ENCODE results near the gene ACSL3.
A peak's percentile ranks its signal among the peaks of the same experiment; 100 is the strongest.

ACSL3 gene

DNA sequence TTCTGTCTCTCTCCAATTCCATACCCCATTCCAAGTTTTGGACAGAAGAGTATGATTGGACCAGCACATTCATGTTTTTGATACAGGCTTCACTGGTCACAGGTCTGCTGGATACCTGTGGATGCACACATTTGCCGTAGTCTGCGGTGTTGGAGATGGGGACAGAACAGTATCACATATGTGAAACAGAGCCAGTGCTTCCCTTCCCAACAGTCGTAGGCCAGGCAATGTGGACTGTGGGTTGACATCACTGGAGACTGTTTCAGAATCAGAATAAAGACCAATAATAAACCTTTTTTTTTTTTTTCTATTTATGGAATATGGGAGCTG is 18.7 kb downstream of the ACSL3 start:
- no peak for DNase-seq (ENCODE audit: low read depth in 2 of 2)

DNA sequence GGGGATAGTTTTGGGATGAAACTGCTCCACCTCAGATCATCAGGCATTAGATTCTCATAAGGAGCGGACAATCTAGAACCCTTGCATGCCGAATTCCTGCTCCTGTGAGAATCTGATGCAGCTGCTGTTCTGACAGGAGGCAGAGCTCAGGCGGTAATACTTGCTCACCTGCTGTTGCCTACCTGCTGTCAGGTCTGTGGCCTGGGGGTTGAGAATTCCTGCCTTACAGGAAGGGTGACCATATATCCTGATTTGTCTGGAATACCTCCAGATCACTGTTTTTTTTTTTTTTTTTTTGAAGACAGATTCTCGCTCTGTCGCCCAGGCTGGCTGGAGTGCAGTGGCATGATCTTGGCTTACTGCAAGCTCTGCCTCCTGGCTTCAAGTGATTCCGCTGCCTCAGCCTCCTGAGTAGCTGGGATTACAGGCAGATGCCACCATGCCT is 21.7 kb downstream of the ACSL3 start:
- no peak for DNase-seq (ENCODE audit: low read depth in 2 of 2)

DNA sequence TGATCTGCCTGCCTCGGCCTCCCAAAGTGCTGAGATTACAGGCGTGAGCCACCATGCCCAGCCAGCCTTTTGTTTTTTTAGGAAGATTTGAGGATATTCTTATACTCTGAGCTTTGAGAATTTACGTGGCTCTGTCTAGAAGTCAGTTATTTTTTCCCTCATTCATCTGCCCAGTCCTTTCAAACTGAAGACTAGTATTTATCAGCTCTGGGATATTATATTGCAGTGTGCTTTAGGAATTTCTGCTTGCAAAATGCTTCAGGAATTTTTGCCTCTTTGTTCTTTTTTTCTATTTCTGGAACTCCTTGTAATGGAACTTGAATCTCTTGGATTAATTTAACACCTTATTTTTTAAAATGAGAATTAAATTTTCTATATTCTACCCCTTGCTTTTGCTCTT is 22.6 kb downstream of the ACSL3 start:
- DNase-seq (ENCODE audit: low read depth in 2 of 2), result no peak

DNA sequence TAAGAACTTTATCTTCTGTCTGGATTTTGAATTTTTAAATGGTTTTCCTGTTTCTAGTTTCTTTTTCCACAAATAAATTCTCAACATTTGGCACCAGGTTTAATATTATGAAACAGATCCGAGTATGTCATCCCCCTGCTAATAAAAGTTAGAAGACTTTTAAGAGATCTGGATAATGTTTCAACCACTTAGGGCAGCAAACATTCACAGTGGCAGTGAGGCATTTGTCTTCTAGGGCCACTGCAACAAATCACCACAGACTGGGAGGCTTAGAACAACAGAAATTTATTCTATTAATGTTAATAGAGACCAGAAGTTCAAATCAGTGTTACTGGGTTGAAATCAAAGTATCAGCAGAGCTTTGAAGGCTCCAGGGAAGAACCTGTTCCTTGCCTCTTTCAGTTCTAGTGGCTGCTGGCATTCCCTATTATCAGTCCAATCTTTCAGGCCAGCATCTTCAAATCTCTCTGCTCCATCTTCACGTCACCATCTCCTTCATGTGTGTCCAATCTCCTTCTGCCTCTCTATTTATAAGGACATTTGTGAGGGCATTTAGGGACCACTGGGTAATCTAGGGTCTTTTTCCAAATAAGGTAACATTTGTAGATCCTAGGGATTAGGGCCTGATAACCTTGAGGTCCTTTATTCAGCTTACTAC is 23.4 kb downstream of the ACSL3 start:
- no peak for DNase-seq (ENCODE audit: low read depth in 2 of 2)

DNA sequence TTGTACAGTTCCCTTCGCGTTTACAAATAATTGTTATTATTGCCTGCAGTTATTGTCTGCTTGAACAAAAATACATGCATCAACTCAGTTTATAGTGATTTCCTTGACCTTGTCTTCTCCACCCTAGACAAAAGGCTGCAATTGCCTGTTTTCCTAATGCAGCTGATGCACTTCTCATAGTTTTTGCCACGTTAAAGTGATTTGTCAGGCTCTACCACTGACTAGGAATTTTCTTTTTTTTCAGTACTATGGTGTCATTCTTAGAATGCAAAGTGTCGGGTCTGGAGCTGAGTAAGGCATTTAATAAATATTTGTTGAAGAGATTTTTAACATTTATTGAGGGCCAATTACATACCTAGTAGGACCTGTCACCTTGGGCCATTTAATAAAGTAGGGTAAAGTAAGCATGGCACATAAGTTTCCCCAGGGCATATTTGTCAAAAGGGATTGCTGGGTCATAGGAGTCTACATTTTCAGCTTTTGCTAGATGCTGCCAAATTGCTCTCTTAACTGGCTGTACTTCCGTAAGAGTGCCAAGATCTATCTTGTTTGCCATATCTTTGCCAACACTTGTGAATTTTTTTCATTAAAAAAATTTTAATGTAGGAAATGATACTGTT is 24.1 kb downstream of the ACSL3 start:
- no peak for DNase-seq (ENCODE audit: low read depth in 2 of 2)

DNA sequence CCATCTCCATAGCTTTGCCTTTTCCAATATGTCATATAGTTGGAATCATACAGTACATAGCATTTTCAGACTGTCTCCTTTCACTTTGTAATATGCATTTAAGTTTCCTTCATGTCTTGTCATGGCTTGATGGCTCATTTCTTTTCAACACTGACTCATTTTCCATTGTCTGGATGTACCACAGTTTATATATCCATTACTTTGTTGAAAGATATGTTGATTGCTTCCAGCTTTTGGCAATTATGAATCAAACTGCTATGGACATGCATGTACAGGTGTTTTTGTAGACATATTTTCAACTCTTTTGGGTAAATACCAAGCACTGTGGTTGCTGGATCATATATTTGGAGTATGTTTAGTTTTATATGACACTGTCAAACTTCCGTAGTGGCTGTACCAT is 26.3 kb downstream of the ACSL3 start:
- no peak for DNase-seq (ENCODE audit: low read depth in 2 of 2)

DNA sequence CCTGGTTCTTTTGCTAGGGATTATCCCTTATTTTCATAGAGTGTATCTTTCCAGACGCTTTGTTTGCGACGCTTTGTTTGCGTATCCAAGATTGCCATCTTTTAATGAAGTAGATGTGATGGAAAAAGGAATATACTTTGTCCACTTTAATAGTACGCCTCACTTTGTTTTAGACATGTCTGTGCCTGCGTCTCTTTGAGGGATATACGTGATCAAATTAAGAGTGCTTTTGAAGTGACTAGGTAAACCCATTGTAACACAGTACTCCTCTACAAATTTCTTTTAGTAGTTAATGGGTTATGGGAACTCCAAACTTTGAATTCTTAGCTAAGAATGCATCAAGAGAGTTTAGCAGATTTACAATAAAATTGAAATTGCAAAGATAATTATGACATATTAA is 27.9 kb downstream of the ACSL3 start:
- DNase-seq (ENCODE audit: low read depth in 2 of 2), result no peak

DNA sequence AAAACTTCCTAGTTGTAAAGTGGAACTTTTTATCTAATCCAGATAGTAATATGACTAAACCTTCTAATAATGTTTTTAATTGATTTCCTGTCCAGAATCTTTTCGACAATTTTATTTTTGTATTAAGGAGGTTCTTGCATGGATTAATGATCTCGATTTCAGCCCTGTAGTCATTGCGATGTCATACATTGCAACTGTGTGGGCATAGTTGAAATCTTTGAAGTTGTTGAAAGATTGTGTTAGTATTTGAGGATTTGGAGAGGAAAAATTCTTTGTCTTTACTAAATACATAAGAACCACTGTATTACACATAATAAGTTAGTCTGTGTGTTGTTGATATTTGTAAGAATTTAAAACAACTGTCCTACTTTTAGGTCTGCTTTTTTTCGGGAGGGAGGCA is 31.1 kb downstream of the ACSL3 start:
- DNase-seq (ENCODE audit: low read depth in 2 of 2), result no peak

DNA sequence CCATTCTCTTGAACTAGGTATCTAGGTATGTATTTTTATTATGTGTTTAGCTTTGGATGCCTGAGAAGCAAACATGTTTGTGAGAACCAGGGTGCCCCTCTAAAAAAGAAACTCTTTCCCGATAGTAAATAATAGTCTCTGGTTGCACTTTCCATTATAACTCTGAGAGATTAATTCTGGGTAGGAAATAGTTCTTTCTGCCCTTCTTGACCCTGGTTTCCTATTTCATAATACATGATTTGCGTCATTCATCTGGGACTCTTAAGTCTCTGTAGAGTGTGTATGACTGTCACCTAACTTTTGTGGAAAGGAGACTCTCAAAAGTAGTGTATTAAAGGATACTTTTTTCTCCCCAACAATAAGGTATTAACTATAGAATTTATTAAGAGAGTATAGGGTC is 31.5 kb downstream of the ACSL3 start:
- DNase-seq (ENCODE audit: low read depth in 2 of 2), result no peak

DNA sequence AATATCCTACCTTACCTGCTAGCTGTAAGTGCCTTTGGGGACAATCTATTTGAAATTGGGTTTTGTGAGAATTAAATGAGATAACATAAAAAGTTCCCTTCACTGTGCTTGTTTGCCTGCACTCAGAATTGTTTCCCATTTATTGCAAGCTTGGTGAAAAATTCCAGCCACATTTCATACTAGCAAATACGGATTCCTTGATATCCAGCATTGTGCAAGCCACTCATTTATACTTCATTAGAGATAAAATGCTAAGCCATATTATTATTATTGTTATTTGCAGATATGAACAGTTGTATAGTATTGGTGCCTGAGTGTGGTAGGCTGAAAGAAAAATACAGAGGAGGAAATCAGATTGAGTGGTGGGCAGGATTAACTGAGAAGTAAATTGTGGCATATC is 31.9 kb downstream of the ACSL3 start:
- DNase-seq (ENCODE audit: low read depth in 2 of 2), result no peak

DNA sequence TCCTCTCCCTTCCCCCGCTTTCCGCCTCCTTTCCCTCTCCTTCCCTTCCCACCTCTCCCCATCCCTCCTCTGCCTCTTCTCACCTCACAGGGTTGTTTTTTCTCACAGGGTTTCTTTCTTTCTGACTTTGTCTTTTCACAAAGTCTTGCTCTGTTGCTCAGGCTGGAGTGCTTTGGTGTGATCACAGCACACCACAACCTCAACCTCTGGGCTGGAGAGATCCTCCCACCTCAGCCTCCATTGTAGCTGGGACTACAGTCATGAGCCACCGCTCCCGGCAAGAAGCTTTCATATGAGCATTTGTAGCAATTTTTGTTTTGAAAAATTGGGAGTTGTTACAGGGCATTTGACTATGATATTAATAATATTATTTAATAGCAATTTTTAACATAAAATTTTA is 32.9 kb downstream of the ACSL3 start:
- DNase-seq (ENCODE audit: low read depth in 2 of 2), result no peak

DNA sequence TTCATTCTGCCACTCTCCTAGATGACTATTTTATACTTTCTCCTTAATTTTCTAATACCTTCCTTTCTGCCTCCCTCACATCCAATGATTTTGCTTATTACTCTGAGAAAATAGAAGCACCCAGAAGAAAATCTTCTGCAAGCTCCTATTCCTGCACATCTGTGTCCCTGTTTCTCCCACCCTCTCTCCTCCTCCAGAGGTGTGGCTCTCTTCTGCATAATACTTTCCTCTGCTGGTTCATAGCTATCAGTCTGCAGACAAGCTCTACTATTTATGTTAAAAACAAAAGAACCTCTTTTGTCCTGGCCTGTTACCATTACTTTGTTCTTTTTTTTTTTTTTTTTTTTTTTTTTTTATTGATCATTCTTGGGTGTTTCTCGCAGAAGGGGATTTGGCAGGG is 34.3 kb downstream of the ACSL3 start:
- DNase-seq (ENCODE audit: low read depth in 2 of 2), result no peak

DNA sequence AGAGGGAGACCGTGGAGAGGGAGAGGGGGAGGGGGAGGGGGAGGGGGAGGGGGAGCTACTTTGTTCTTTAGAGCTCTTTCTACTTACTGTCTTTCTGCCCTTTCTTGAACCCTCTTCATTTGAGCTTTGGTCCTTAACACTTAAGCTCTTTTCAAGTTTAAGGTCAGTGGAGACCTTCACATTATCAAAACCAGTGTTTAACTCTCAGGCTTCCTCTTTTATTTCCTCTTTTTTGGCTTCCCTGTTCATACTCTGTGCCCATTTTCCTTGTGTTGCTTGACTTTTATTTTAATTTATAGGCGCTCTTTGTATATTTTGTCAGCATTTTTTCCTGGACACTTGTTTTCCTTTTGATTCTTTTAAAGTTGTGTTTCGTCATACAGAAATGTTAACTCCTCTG is 37.1 kb downstream of the ACSL3 start:
- DNase-seq (ENCODE audit: low read depth in 2 of 2), result no peak

DNA sequence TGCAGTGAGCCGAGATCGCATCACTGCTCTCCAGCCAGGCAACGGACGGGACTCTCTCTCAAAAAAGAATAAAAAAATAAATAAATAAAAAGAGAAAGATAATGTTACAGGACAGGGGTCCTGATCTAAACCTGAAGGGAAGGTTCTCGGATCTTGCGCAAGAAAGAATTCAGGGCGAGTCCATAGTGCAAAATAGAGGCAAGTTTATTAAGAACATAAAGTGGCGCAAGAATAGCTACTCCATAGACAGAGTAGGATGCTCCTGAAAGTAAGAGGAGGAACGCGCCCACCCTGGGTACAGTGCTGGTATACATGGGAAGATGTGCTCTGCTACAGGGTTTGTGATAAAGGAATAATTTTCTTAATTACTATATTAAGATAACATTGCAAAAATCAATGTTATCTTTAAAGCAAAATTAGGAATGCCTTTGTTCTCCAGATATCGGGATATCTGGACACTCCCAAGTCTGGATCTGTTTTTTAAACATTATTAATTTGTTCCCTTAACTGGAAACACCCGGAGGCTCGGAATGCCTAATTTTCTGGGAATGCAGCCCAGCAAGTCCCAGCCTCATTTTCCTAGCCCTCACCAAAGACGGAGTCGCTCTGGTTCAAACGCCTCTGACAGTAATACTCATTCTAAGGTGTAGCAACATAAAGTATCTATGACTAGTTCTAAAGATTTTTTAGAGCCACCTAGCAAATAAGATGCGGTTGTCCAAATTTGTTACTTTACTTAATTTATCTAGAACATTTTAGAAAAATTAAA is 38.8 kb downstream of the ACSL3 start:
- no peak for DNase-seq (ENCODE audit: low read depth in 2 of 2)

DNA sequence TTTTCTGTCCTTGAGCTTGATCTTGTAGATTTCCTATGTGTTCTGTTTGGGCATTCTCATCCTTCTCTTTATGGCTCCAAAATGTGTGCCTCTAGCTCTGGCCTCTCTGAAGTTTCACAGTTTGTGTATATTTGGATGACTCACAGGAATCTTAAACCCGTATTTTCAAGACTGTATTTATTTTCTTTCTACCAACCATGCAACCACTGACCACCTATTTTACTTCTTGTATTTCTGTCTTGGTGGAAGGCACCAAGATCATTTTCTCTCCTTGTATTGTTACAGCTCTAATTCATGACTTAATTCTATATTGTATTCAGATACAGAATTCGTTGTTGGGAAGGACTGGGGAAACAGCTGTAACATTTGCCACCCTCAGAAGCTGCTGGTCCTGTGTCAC is 39.5 kb downstream of the ACSL3 start:
- DNase-seq (ENCODE audit: low read depth in 2 of 2), result no peak

DNA sequence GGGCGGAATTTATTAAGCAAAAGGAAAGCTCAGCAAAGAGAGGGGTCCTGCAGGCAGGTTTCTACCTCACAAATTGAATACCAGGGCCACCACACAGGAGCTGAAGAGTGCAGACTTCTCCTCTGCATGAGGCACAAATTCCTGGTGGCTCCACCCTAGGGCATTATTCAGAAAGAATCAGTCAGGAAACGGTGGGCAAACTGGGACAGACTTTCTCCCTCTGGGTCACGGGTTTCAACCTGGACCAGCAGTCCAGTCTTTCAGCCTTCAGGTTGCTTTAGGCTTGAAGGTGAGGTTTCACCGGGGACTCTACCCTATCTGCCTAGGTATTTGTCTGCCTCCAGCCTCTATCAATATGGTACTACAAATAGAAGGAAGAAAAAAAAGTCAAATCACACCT is 41.8 kb downstream of the ACSL3 start:
- DNase-seq (ENCODE audit: low read depth in 2 of 2), result no peak

DNA sequence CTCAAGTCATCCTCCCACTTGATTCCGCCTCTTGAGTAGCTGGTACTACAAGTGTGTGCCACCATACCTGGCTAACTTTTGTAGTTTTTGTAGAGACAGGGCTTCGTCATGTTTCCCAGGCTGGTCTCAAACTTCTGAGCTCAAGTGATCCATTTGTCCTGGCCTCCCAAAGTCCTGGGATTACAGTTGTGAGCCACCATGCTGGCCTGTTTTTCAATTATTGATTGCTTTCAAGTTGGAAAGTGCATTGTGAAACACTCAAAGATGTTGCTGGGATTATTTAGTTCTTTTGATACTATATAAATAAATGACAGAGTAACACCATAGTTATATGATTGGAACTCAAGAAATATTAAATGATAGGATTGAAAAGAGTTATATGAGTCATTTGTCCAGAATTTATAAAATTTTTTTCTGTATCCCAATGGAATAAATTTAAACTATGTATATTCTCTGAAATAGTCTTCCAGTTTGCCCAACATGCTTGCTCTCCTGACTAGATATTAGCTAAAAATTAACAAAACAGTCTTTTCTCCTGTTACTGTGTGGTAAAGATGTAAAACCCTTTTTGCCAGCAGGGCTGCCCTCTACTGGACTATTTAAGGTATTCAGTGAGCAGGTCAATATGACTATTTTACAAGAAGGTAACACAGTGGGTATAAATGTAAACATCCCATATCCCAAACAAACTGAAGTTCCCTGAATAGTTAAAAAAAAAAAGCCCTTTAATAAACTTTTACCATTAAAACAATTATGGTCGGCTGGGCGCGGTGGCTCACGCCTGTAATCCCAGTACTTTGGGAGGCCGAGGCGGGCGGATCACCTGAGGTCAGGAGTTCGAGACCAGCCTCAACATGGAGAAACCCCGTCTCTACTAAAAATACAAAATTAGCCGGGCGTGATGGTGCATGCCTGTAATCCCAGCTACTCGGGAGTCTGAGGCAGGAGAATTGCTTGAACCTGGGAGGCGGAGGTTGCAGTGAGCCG is 42.7 kb downstream of the ACSL3 start:
- DNase-seq (ENCODE audit: low read depth in 2 of 2), result no peak

DNA sequence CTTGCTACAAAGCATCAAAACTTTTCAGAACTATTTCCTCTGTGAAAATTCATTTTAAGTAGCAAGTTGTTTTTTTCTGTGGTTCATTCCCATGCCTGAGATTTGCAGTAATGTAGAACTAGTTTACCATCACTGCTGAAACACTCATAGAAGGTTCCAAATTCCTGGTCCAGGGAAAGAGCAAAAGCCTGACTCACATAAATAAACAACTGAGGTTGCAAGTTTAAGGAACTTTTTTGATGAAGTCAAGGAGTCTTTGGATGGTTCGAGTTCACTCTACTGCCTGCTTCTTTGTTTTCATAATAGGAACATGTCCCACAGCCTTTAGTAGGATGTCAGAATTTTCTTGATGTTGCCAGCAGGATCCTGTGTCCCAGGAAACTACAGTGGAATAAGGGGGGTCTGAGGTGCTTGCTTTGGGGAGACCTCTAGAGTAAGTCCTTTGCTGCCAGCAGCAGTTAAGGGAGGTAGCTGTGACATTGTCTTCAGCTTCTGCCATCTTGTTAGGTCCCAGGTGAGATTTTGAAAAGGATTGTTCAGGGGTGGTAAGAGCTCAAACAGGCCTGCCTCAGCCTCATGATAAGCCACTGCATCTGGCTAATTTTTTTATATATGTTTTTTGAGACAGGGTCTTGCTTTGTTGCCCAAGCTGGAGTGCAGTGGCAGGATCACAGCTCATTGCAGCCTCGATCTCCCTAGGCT is 43.9 kb downstream of the ACSL3 start:
- DNase-seq (ENCODE audit: low read depth in 2 of 2), result peak; percentile 59 to 60

DNA sequence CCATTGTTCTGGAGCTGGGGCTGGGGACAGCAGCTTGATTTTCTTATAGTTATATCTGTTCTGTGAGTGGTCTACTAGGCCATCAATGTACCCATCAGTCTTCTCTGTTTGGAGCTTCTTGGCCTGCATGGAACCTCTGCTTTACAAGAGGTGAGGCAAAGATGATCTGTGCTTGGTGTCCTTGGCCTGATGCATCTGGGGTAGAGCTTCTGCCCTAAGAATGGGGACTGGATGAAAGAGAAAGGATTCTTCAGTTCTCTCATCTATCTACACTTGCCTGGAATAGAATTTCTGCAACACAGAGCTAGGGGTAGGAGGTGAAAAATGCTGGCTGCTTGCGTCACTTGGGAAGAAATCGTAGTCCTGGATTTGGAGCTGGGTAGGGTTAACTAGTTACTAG is 46.2 kb downstream of the ACSL3 start:
- no peak for DNase-seq (ENCODE audit: low read depth in 2 of 2)

DNA sequence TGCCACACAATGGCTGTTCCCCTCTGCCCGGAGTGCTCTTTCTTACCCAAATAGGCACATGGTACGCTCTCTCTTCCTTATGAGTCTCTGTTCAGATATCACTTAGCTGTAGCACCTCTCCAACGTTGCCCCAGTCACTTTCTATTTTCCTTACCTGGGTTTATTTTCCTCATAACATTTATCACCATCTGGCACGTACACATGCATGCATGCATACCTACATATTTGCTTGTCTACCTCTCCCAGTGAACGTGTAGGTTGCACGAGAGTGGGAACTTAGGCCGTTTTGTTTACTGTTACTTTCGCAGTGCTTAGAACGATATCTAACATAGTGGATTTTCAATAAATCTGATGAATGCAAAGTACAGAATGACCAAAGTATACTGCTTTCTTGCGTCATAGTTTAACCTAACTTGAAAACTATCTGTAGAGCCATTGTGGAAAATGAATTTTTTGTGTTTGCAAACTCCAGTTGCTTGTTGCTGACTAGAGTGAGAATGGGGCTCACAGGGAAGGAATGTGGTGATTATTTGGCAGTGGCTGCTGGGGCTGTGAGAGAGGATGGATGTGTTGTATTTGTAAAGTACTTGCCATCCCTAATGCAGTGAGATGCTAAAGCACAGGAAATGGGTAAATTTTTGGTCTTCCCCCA is 47.1 kb downstream of the ACSL3 start:
- DNase-seq (ENCODE audit: low read depth in 2 of 2), result peak in 1 of 2 experiments; percentile 47

DNA sequence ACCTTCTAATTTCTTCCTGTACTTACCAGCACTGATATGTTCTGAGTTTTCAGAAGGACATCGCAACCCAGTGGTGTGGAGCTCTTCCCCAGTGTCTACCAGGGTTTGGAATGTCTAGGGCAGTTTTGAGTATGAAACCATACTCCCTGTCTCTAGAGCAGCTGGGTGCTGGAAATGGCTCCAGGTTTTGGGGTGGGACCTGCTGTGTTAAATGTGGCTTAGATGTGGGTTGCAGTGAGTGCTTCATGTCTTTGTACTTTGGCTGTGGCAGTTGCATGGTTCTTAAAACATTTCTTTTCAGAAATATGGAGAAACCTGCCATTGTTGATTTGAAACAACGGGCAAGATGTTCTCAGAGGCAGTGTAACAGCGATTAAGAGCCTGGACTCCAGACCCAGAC is 48.5 kb downstream of the ACSL3 start:
- DNase-seq (ENCODE audit: low read depth in 2 of 2), result no peak

Data from fibroblast of skin of left quadriceps (primary cell).